ENCODE measurements around the gene TMEM181.
"Not testable (repeated sequence)": the region's sequence is repeated elsewhere in the genome, so short reads cannot be mapped to it uniquely, and the experiment has no call there.

TMEM181 gene

GRCh38 chr6:158624684-158625682 is 65.1 kb downstream of the TMEM181 start:
- FAIRE-seq, result no peak

GRCh38 chr6:158625881-158626305 is 66.0 kb downstream of the TMEM181 start:
- no peak for FAIRE-seq

GRCh38 chr6:158626360-158627167 is 66.7 kb downstream of the TMEM181 start:
- no peak for FAIRE-seq

GRCh38 chr6:158627168-158627939 is 67.5 kb downstream of the TMEM181 start:
- no peak for FAIRE-seq

- no peak for FAIRE-seq
These were observed 68.0 kb downstream of the TMEM181 start for GRCh38 chr6:158627940-158628211.

GRCh38 chr6:158628542-158628941 is 68.7 kb downstream of the TMEM181 start:
- FAIRE-seq, result no peak

- peak; percentile 30 for FAIRE-seq
These were observed 69.7 kb downstream of the TMEM181 start for GRCh38 chr6:158629367-158630221.

GRCh38 chr6:158630938-158631616 is 71.2 kb downstream of the TMEM181 start:
- no peak for FAIRE-seq

GRCh38 chr6:158631678-158632537 is 72.0 kb downstream of the TMEM181 start:
- FAIRE-seq, result peak; percentile 82

- not testable (repeated sequence) for FAIRE-seq
These were observed 72.7 kb downstream of the TMEM181 start for GRCh38 chr6:158632538-158633119.

GRCh38 chr6:158633127-158633526 is 73.2 kb downstream of the TMEM181 start:
- FAIRE-seq, result no peak

- peak; percentile 30 for FAIRE-seq
These were observed 75.0 kb downstream of the TMEM181 start for GRCh38 chr6:158634695-158635426.

- peak; percentile 43 for FAIRE-seq
These were observed 75.7 kb downstream of the TMEM181 start for GRCh38 chr6:158635427-158636073.

- FAIRE-seq, result no peak
These were observed 76.9 kb downstream of the TMEM181 start for GRCh38 chr6:158636778-158637177.

GRCh38 chr6:158638324-158638854 is 78.5 kb downstream of the TMEM181 start:
- FAIRE-seq, result no peak

- FAIRE-seq, result no peak
These were observed 79.2 kb downstream of the TMEM181 start for GRCh38 chr6:158639056-158639455.

- no peak for FAIRE-seq
These were observed 80.6 kb downstream of the TMEM181 start for GRCh38 chr6:158640519-158640918.

GRCh38 chr6:158642097-158642601 is 82.3 kb downstream of the TMEM181 start:
- no peak for FAIRE-seq
